ENCODE measurements around the gene METRNL. TPM values are rescaled to one million over a fixed set of nuclear protein-coding genes. Genes with fewer than 3 reads are reported as not detected.
"Not testable (repeated sequence)": the region's sequence is repeated elsewhere in the genome, so short reads cannot be mapped to it uniquely, and the experiment has no call there.

Gene METRNL
- total RNA-seq, 4 donors from 2014 or later = 25.0 to 44.4 (median 35.8) TPM

DNA sequence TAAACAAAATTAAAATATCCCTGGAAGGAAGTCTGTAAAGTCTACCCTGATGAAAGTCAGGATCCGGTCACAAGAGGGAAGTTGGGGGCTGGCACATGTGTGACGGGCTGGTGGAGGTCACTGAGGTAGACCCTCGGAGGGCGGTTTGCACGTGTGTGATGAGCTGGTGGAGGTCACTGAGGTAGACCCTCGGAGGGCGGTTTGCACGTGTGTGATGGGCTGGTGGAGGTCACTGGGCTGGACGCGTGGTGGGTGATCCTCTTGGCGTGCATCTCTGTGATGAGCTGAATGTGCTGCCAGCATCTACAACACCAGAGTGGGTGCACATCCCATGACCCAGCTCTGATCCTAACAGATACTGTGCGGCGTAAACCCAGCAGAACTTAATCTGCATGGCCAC lies 43.7 kb upstream of the METRNL start:
- H3K36me3 ChIP-seq = no peaks in the 10 kb centered on the region

GRCh38 chr17:83036193-83036592 lies 43.2 kb upstream of the METRNL start:
- intact Hi-C loops (cut with DNase I; ENCODE audit: low total_unique reads) = no loop called here
- Histone ChIP-seq H3K4me1 (no peaks in the 10 kb centered on the region), H3K4me3 (no peak overlapping the region), H3K27me3 (no peaks in the 10 kb centered on the region), H3K36me3 (no peaks in the 10 kb centered on the region), H3K9me3 (peaks cover 0 to under 1% of the 10 kb centered on the region in 2 donors), H3K27ac (no peak overlapping the region)
- DNase-seq = no peak
- no peak for TF ChIP-seq POLR2A (IDR thresholded peaks at IDR 0.05)

More for the DNA sequence above, 43.7 kb upstream of the METRNL start:
- Histone ChIP-seq H3K4me1 (no peaks in the 10 kb centered on the region), H3K27me3 (no peaks in the 10 kb centered on the region), H3K4me3 (no peak overlapping the region), H3K9me3 (no peaks in the 10 kb centered on the region), H3K27ac (no peak overlapping the region)
- intact Hi-C loops (cut with DNase I; ENCODE audit: low total_unique reads) = no loop called here
- DNase-seq = no peak
- TF ChIP-seq POLR2A (IDR thresholded peaks at IDR 0.05) (no peak), CTCF (IDR thresholded peaks at IDR 0.05) (no peak)

DNA sequence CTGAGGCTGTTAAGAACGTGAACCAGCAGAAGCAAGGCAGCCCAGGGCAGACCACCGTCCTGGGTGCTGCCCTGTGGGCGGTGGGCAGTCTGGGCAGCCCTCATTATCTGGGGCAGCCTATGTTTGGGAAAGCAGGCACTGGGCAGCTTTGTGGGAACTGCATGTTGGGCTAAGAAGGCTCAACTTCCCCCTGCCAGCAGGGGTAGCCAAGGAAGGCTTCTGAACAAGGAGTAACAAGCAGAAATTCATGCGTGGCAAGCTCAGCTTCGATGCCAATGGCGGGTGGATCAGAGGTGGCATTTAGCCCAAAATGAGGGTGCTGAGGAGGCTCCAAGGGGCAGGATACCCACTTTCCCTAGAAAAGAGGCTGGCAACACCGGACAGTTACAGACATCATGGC lies 42.7 kb upstream of the METRNL start:
- TF ChIP-seq CTCF (IDR thresholded peaks at IDR 0.05) (no peak), POLR2A (IDR thresholded peaks at IDR 0.05) (no peak)
- intact Hi-C loops (cut with DNase I; ENCODE audit: low total_unique reads) = no loop called here
- H3K27ac ChIP-seq = no peak overlapping the region
- no peaks in the 10 kb centered on the region for H3K36me3 ChIP-seq
- no peaks in the 10 kb centered on the region for H3K27me3 ChIP-seq
- peaks cover 0 to 6% of the 10 kb centered on the region in 2 donors for H3K9me3 ChIP-seq
- no peak for DNase-seq
- H3K4me1 ChIP-seq = no peaks in the 10 kb centered on the region
- H3K4me3 ChIP-seq = no peak overlapping the region

DNA sequence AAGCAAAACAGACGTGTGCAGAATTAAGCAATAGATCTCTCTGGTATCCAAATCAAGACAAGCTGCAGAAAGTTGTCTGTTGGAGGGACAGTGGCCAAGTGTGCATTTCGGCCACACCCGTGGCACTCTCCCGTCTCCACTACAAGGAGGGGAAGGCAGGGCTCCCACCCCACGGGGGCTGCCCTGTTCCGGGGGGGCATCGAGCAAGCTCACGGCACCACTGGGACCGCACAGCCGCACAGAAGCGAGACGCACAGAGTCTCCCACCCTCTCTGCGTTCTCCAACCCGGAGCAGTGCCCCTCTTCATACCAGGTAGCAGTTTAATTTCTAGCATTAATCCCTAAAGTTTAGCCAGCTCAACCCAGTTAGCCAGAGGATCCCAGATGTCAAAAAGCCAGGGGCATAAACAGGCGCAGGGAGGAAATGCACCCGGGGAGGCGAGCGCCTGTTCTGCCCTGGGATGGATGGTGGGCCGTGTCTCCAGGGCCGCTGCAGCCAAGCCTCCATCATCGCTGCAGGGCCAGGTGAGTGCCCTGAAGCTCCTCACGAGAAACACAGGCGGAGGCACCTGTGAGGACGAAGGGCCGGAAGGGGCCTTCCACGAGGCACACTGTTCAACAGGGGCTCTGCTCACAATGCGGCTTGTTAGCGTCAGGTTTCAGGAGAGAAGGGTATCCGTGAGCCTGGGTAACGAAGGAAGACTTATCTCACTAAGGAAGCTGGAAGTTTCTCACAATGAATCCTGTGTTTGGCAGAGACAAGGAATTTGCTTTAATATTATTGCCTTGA lies 42.1 kb upstream of the METRNL start:
- Histone ChIP-seq H3K36me3 (no peaks in the 10 kb centered on the region), H3K27ac (no peak overlapping the region)
- no peak for DNase-seq

DNA sequence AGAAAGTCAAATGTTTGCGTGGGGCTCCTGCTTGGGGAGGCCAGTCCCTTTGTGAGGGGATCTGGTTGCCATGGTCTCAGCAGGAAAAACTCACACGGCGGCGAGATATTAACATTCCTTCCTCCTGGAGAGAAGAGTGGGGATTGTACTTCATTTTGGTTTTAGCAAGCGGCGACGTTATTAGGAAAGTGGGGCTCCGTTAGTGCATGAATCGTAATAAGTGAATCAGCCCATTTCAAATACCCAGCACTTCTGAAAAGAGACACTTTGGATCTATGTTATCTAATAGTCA lies 41.6 kb upstream of the METRNL start:
- peaks cover 0 to 11% of the 10 kb centered on the region in 2 donors for H3K9me3 ChIP-seq
- no peak overlapping the region for H3K27ac ChIP-seq
- no peak for DNase-seq
- intact Hi-C loops (cut with DNase I; ENCODE audit: low total_unique reads) = no loop called here
- H3K4me3 ChIP-seq = no peak overlapping the region
- no peaks in the 10 kb centered on the region for H3K27me3 ChIP-seq
- TF ChIP-seq CTCF (IDR thresholded peaks at IDR 0.05) (no peak), POLR2A (IDR thresholded peaks at IDR 0.05) (no peak)
- H3K4me1 ChIP-seq = no peaks in the 10 kb centered on the region
- H3K36me3 ChIP-seq = no peaks in the 10 kb centered on the region

More for the DNA sequence above, 42.1 kb upstream of the METRNL start:
- Histone ChIP-seq H3K4me1 (no peaks in the 10 kb centered on the region), H3K9me3 (peaks cover 0 to 11% of the 10 kb centered on the region in 2 donors), H3K27me3 (no peaks in the 10 kb centered on the region), H3K4me3 (no peak overlapping the region)
- intact Hi-C loops (cut with DNase I; ENCODE audit: low total_unique reads) = no loop called here
- TF ChIP-seq POLR2A (IDR thresholded peaks at IDR 0.05) = no peak
- no peak for TF ChIP-seq CTCF (IDR thresholded peaks at IDR 0.05)

- DNase-seq; intact Hi-C loops (cut with DNase I; ENCODE audit: low total_unique reads); H3K27ac ChIP-seq; H3K36me3 ChIP-seq; H3K4me3 ChIP-seq; H3K4me1 ChIP-seq; H3K27me3 ChIP-seq: not testable (repeated sequence)
- peaks cover 0 to 11% of the 10 kb centered on the region in 2 donors for H3K9me3 ChIP-seq
Observed at GRCh38 chr17:83038983-83039382, 40.4 kb upstream of the METRNL start.

Data from uterus (tissue), 4 donors.